Neuronal stem cell (in vitro differentiated cells): Measurements from ENCODE around the gene CDH12. TPM values are rescaled to one million over a fixed set of nuclear protein-coding genes. Genes with fewer than 3 reads are reported as not detected.

ENCODE experiments used
- DNase-seq: peaks from one replicate; pipeline ENCODE4 v3.0.0-alpha.2; 2013; ENCODE audit warnings: low spot score
- H2AFZ ChIP-seq: one replicate; pipeline ENCODE4 v1.6.1; 2013; ENCODE audit warnings: mild to moderate bottlenecking, low read length, inconsistent platforms
- H2AK5ac ChIP-seq: 2 replicates; pipeline ENCODE4 v1.6.1; 2013; ENCODE audit warnings: low read depth, mild to moderate bottlenecking, inconsistent platforms, low read length, moderate library complexity, mixed read lengths
- H2BK120ac ChIP-seq: 2 replicates; pipeline ENCODE4 v1.6.1; 2013; ENCODE audit warnings: low read depth, mild to moderate bottlenecking, inconsistent platforms, low read length, moderate library complexity, mixed read lengths
- H2BK12ac ChIP-seq: one replicate; pipeline ENCODE4 v1.6.1; 2013; ENCODE audit warnings: low read length, inconsistent platforms
- H2BK15ac ChIP-seq: 2 replicates; pipeline ENCODE4 v1.6.1; 2013; ENCODE audit warnings: mild to moderate bottlenecking, low read length, inconsistent platforms, mixed read lengths
- H2BK5ac ChIP-seq: one replicate; pipeline ENCODE4 v1.6.1; 2013; ENCODE audit warnings: inconsistent platforms, mild to moderate bottlenecking, low read length, moderate library complexity
- H3K14ac ChIP-seq: one replicate; pipeline ENCODE4 v1.6.1; 2013; ENCODE audit warnings: low read length, inconsistent platforms
- H3K18ac ChIP-seq: 2 replicates; pipeline ENCODE4 v1.6.1; 2013; ENCODE audit warnings: low read length, inconsistent platforms
- H3K23ac ChIP-seq: 2 replicates; pipeline ENCODE4 v1.6.1; 2013; ENCODE audit warnings: low read depth, mild to moderate bottlenecking, mixed read lengths, low read length, inconsistent platforms; ENCODE audit not compliant: poor library complexity
- H3K27ac ChIP-seq: replicated peaks from 3 replicates; pipeline ENCODE4 v1.5.1; 2013; ENCODE audit warnings: low read length, inconsistent platforms
- H3K27me3 ChIP-seq, 3 experiments: 2 replicates each; pipeline ENCODE4 v1.6.1; 2013; ENCODE audit warnings: low read length in 3 of 3, mild to moderate bottlenecking in 2 of 3, inconsistent platforms in 1 of 3, low read depth in 1 of 3, mixed read lengths in 1 of 3, moderate library complexity in 1 of 3; ENCODE audit not compliant: control insufficient read depth in 3 of 3, insufficient read depth in 3 of 3
- H3K36me3 ChIP-seq, 2 donors: replicated peaks in 1 of 2; 2 replicates each; pipeline ENCODE4 v1.6.1; 2013; ENCODE audit warnings: low read length in 2 of 2; ENCODE audit not compliant: control insufficient read depth in 2 of 2, insufficient read depth in 2 of 2
- H3K4ac ChIP-seq: 2 replicates; pipeline ENCODE4 v1.6.1; 2013; ENCODE audit warnings: inconsistent platforms, mild to moderate bottlenecking, low read length, moderate library complexity
- H3K4me1 ChIP-seq, 2 donors: 1 replicate in 1 of 2; 2 replicates in 1 of 2; pipeline ENCODE4 v1.6.1; 2013; ENCODE audit warnings: low read length in 2 of 2, low read depth in 1 of 2; ENCODE audit not compliant: control insufficient read depth in 2 of 2, insufficient read depth in 1 of 2
- H3K4me2 ChIP-seq: one replicate; pipeline ENCODE4 v1.6.1; 2013; ENCODE audit warnings: mild to moderate bottlenecking, low read length, inconsistent platforms; ENCODE audit not compliant: insufficient read depth, poor library complexity, severe bottlenecking
- H3K4me3 ChIP-seq, 2 donors: 2 replicates each; pipeline ENCODE4 v1.5.1; 2013; ENCODE audit warnings: low read length in 2 of 2, mild to moderate bottlenecking in 2 of 2, inconsistent platforms in 1 of 2, moderate library complexity in 1 of 2
- H3K79me1 ChIP-seq: one replicate; pipeline ENCODE4 v1.6.1; 2013; ENCODE audit warnings: low read depth, mild to moderate bottlenecking, inconsistent platforms, low read length, moderate library complexity
- H3K9ac ChIP-seq: one replicate; pipeline ENCODE4 v1.6.1; 2013; ENCODE audit warnings: mild to moderate bottlenecking, low read depth, low read length, inconsistent platforms; ENCODE audit not compliant: poor library complexity
- H3K9me3 ChIP-seq, 2 donors: replicated peaks in 1 of 2; 2 replicates each; pipeline versions ENCODE3 to v1.6.1; 2013; ENCODE audit warnings: low read length in 2 of 2, mild to moderate bottlenecking in 2 of 2, inconsistent platforms in 1 of 2, low read depth in 1 of 2, mixed read lengths in 1 of 2, moderate library complexity in 1 of 2; ENCODE audit not compliant: control insufficient read depth in 2 of 2, insufficient read depth in 1 of 2
- H4K8ac ChIP-seq: one replicate; pipeline ENCODE4 v1.6.1; 2013; ENCODE audit warnings: low read depth, mild to moderate bottlenecking, inconsistent platforms, low read length, moderate library complexity
- H4K91ac ChIP-seq: one replicate; pipeline ENCODE4 v1.6.1; 2013; ENCODE audit warnings: low read length, low read depth, mild to moderate bottlenecking, inconsistent platforms; ENCODE audit not compliant: poor library complexity
- WGBS, 2 donors: extraction: QIAGEN DNeasy Blood & Tissue Kit; methylation state at CpG; one replicate each; pipeline ENCODE4 v1.1.7; 2013; ENCODE audit warnings: missing lambda C conversion rate in 2 of 2, mixed read lengths in 1 of 2; ENCODE audit not compliant: insufficient read length in 2 of 2, insufficient replicate concordance in 1 of 2; ENCODE audit errors: extremely low coverage in 2 of 2; 5-methylcytosine and 5-hydroxymethylcytosine counted together
- polyA plus RNA-seq, 2 experiments: library from polyadenylated mRNA; stranded (reverse); fragments of 200-250 nt; gene quantifications; one replicate each; pipeline ENCODE4 v1.2.3, GENCODE V29; 2013

Gene CDH12
- polyA plus RNA-seq (2013, experiment 1 of 2), result 0.04 TPM
- polyA plus RNA-seq (2013, experiment 2 of 2), result 0.03 TPM

GRCh38 chr5:22852807-22853660 is at the start of gene CDH12:
TSS of gene CDH12 (minus strand) at chr5:22853344.
- Histone ChIP-seq H3K4ac (no peak within 1 kb of the TSS), H3K79me1 (no peaks in the 10 kb centered on the region), H3K23ac (no peak within 1 kb of the TSS), H2BK5ac (no peak within 1 kb of the TSS), H3K4me1 (peaks cover 0 to 5% of the 10 kb centered on the region in 2 donors), H4K91ac (no peak within 1 kb of the TSS), H3K9me3 (no peaks in the 10 kb centered on the region), H3K36me3 (no peaks in the 10 kb centered on the region), H3K27me3 (peaks cover 0 to 33% (median 0%) of the 10 kb centered on the region in 3 experiments), H2BK120ac (no peak within 1 kb of the TSS), H4K8ac (no peak within 1 kb of the TSS), H3K18ac (no peak within 1 kb of the TSS), H2BK15ac (no peak within 1 kb of the TSS), H2AK5ac (no peak within 1 kb of the TSS), H3K4me3 (peak within 1 kb of the TSS; percentile 36 to 65), H3K4me2 (peak within 1 kb of the TSS; percentile 90), H2AFZ (peak within 1 kb of the TSS; percentile 89), H3K14ac (no peak within 1 kb of the TSS), H3K27ac (no peak within 1 kb of the TSS), H2BK12ac (no peak within 1 kb of the TSS), H3K9ac (no peak within 1 kb of the TSS)
- DNase-seq, result peak; percentile 50
- no CpG with 5 or more reads among the region's 31 CpGs for WGBS, 2 donors

GRCh38 chr5:22901885-22902284 is 48.7 kb upstream of the CDH12 start:
- DNase-seq, result no peak
- H3K18ac ChIP-seq, result no peak overlapping the region
- no peak overlapping the region for H2BK15ac ChIP-seq
- H2AFZ ChIP-seq, result peak overlapping the region; percentile 11
- no peak overlapping the region for H3K23ac ChIP-seq
- no peak overlapping the region for H3K4me2 ChIP-seq
- no peak overlapping the region for H4K91ac ChIP-seq
- H3K14ac ChIP-seq, result peak overlapping the region; percentile 14
- H3K27me3 ChIP-seq, result no peaks in the 10 kb centered on the region
- peak overlapping the region; percentile 43 for H4K8ac ChIP-seq
- H2BK12ac ChIP-seq, result peak overlapping the region; percentile 0
- no peak overlapping the region for H2BK5ac ChIP-seq
- H3K9me3 ChIP-seq, result peaks cover 0 to 3% of the 10 kb centered on the region in 2 donors
- H3K27ac ChIP-seq, result no peak overlapping the region
- peak overlapping the region; percentile 4 for H2BK120ac ChIP-seq
- H3K79me1 ChIP-seq, result no peaks in the 10 kb centered on the region
- no CpG with 5 or more reads among the region's 5 CpGs for WGBS, 2 donors
- H3K4me3 ChIP-seq, result no peak overlapping the region
- no peaks in the 10 kb centered on the region for H3K36me3 ChIP-seq
- no peaks in the 10 kb centered on the region for H3K4me1 ChIP-seq
- H2AK5ac ChIP-seq, result no peak overlapping the region
- H3K4ac ChIP-seq, result no peak overlapping the region
- no peak overlapping the region for H3K9ac ChIP-seq

- H3K36me3 ChIP-seq, result no peaks in the 10 kb centered on the region
- H4K8ac ChIP-seq, result no peak overlapping the region
- no peak overlapping the region for H3K4me2 ChIP-seq
- no peak overlapping the region for H3K9ac ChIP-seq
- H2AK5ac ChIP-seq, result no peak overlapping the region
- no peak overlapping the region for H2BK12ac ChIP-seq
- WGBS, 2 donors, result no CpG with 5 or more reads among the region's 17 CpGs
- no peak overlapping the region for H3K4ac ChIP-seq
- H3K27ac ChIP-seq, result no peak overlapping the region
- H3K9me3 ChIP-seq, result peaks cover 0 to 3% of the 10 kb centered on the region in 2 donors
- no peak for DNase-seq
- H3K4me1 ChIP-seq, result no peaks in the 10 kb centered on the region
- H2BK5ac ChIP-seq, result no peak overlapping the region
- H3K14ac ChIP-seq, result peak overlapping the region; percentile 71
- H3K27me3 ChIP-seq, result no peaks in the 10 kb centered on the region
- H4K91ac ChIP-seq, result no peak overlapping the region
- peak overlapping the region in 1 of 2 donors; percentile 46 for H3K4me3 ChIP-seq
- no peaks in the 10 kb centered on the region for H3K79me1 ChIP-seq
- H3K18ac ChIP-seq, result no peak overlapping the region
- H2AFZ ChIP-seq, result no peak overlapping the region
- H2BK120ac ChIP-seq, result no peak overlapping the region
- H3K23ac ChIP-seq, result no peak overlapping the region
- H2BK15ac ChIP-seq, result no peak overlapping the region
These were observed 47.7 kb upstream of the CDH12 start for GRCh38 chr5:22900801-22901310.

- H3K14ac ChIP-seq, result no peak overlapping the region
- H4K91ac ChIP-seq, result no peak overlapping the region
- no peak overlapping the region for H4K8ac ChIP-seq
- no peaks in the 10 kb centered on the region for H3K27me3 ChIP-seq
- H3K23ac ChIP-seq, result no peak overlapping the region
- H3K79me1 ChIP-seq, result no peaks in the 10 kb centered on the region
- H3K27ac ChIP-seq, result no peak overlapping the region
- no peak overlapping the region for H3K4me2 ChIP-seq
- WGBS, 2 donors, result no CpG with 5 or more reads among the region's 8 CpGs
- no peak overlapping the region for H3K4ac ChIP-seq
- no peaks in the 10 kb centered on the region for H3K4me1 ChIP-seq
- no peak overlapping the region for H2AK5ac ChIP-seq
- DNase-seq, result no peak
- H2AFZ ChIP-seq, result no peak overlapping the region
- H3K9ac ChIP-seq, result no peak overlapping the region
- H3K36me3 ChIP-seq, result no peaks in the 10 kb centered on the region
- H3K4me3 ChIP-seq, result no peak overlapping the region
- H3K18ac ChIP-seq, result no peak overlapping the region
- peaks cover 0 to 3% of the 10 kb centered on the region in 2 donors for H3K9me3 ChIP-seq
- no peak overlapping the region for H2BK5ac ChIP-seq
- H2BK120ac ChIP-seq, result no peak overlapping the region
- H2BK15ac ChIP-seq, result no peak overlapping the region
- H2BK12ac ChIP-seq, result no peak overlapping the region
These were observed 46.2 kb upstream of the CDH12 start for GRCh38 chr5:22899341-22899740.
